ENCODE measurements around the gene CTU1.

The CTU1 gene

DNA sequence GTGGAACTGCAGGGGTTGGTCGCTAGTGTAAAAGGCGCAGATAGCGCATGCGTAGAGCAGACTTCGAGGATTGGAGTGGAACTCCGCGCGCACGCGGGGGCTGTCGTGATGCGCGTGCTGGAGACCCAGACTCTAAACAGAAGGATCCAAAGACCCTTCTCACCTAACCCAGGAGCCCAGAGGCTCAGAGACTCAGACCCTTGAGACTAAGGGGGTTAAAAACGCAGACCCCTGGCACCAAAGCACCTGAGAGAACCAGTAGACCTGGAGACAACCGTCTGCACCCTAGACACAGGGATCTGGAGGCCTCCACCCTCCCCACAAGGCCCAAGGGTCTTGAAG lies 567 bp upstream of the CTU1 start:
- no peak for DNase-seq (ENCODE audit: low read depth, low spot score)
- H3K27ac ChIP-seq: no peak overlapping the region

DNA sequence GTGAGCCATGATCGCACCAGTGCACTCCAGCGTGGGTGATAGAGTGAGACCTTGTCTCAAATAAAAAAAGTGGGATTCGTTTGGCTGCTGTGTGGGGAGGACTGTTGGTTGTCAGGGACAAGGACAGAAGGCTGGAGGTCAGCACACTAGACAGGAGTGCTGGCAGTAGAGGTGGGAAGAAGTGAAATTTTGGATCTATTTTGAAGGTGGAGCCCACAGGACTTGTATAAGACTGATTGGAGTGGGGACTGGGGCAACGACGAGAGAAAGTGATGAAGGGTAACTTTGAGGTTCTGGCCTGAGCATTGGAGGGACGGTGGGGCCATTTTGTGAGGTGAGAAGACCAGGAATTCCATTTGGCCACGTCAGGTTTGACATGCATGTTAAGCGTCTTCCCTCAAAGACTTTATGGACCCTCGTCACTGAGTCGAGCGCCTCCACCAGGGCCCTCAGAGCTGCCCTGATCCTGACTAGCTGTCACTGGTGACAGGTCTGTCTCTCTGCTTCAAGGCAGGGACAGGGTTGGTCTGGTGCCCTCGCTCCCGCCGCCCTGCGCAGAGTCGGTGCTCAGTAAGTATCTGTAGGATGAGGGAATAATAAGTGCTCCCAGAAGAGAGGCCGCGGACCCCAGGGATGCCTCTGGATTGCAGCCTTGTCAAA lies 673 bp downstream of the CTU1 start:
- peak overlapping the region; percentile 45 for H3K27ac ChIP-seq
- DNase-seq (ENCODE audit: low read depth, low spot score): no peak

DNA sequence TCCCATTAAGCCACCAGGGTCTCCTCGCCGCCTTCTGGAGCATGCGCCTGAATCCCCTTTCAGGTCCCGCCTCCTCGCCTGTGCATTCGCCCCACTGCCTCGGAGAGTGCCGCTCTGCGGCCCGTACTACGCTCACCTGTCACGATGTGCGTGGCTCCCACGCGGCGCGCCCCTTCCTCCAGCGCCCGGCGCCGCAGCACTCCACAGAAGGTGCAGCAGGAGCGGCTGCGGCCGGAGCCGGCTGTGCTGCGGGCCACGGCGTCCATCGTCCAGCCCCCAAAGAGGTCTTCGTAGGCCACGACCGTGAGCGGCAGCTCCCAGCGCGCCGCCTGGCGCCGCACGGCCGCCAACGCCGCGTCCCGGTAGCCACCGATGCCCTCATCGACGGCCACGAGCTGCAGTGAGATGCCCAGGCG lies 4.3 kb downstream of the CTU1 start:
- no peak overlapping the region for H3K27ac ChIP-seq
- no peak for DNase-seq (ENCODE audit: low read depth, low spot score)

DNA sequence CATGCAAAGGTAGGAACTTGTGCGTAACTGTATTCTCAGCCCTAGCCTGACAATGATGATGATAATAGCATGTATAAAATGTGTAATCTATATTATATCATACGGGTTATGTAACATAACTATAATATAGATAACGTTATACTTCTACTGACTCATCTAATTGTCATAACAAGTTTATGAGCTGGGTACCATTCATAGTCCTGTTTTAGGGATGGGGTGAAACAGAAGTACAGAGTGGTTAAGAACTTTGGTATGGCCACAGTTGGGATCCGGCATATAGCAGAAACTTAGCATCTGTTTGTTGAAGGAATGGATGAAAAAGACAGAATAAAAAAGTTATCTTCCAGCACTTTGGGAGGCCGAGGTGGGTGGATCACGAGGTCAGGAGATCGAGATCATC lies 5.2 kb downstream of the CTU1 start:
- no peak for DNase-seq (ENCODE audit: low read depth, low spot score)
- H3K27ac ChIP-seq: no peak overlapping the region

DNA sequence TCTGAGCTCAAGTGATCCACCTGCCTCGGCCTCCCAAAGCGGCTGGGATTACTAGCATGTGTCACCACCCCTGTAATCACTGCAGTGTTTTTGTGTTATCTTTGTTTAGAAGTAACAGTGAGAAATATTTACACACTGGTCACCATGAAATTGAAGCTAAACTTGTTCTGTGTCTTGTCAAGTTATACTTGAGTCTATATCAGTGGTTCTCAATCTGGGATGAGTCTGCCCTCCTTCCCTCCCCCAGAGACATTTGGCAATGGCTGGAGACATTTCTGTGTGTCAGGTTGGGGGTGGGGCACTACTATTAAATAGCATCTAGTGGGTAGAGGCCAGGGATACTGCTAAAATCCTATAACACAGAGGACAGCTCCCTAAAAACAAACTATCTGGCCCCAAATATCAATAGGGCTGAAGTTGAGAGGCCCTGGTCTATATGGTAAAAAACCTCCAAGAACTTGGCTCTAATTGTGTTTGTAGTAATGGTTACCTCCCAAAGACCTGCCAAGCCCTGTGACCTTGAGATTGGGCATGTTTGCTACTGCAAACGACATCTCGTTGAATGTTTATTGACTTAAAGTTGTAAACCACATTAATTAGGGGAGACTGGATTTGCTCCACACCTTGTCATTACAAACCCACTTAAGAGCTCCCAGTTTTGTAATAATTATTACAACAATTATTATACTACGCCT lies 6.9 kb downstream of the CTU1 start:
- no peak overlapping the region for H3K27ac ChIP-seq

DNA sequence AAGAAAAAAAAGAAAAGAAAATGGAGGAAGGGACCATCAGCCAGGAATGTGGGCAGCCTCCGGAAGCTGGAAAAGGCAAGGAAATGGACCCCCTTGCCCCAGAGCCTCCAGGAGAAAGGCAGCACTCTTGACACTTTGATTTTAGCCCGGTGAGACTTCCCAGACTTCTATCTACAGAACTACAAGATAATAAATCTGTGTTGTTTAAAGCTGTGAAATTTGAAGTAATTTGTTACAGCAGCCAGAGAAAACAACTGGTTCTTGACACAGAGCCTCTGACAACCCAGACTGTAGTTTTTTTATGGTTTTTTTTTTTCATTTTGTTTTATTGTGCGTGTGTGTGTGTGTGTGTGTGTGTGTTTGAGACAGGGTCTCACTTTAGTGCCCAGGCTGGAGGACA lies 7.6 kb downstream of the CTU1 start:
- H3K27ac ChIP-seq: no peak overlapping the region
- DNase-seq (ENCODE audit: low read depth, low spot score): no peak

More for the DNA sequence above, 6.9 kb downstream of the CTU1 start:
- no peak for DNase-seq (ENCODE audit: low read depth, low spot score)

DNA sequence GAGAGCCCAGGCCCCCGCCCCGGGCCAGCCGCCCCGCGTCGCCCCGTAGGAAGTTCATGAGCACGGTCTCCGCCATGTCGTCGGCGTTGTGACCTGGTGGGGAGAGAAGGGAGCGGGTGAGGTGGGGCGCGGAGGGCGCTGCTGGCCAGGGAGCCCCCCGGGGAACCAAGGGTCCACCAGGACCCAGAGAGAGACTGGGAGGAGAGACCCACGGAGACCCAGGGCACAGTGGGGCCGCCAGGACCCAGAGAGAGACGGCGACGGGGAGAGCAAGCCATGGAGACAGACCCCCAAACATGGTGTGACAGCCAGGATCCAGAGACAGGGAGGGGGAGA lies 9.2 kb downstream of the CTU1 start:
- DNase-seq (ENCODE audit: low read depth, low spot score): no peak
- no peak overlapping the region for H3K27ac ChIP-seq

DNA sequence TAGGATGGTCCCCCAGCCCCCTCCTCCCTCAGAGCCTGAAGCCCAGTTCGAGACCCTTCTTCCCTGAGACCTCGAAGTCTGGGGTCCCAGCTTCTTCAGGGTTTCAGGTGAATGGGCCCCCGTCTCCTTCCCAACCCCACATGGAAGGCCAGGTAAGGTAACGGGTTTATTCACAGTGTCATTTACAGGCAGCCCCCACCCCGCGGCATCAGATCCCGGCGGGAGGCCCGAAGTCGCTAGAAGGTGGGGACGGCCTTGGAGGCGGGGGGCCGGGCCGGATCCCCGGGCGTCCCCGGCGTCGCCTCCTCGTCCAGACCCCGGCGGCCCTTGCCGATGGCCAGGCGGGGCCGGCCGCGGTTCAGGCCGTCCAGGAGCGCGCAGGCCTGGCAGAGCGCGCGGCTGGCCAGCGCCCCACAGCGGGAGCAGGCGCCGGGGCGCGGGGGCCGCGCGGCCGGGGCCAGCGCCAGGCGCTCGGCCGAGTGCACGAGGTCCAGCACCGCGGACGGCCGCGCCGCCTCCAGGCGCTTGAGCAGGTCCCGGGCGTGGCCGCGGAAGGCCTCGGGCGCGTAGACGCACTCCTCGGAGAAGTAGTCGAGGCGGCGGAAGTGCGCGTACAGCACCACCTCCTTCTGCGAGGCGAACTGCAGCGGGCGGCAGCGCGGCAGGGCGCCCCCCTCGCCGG lies 9.7 kb downstream of the CTU1 start:
- DNase-seq (ENCODE audit: low read depth, low spot score): no peak
- H3K27ac ChIP-seq: no peak overlapping the region

DNA sequence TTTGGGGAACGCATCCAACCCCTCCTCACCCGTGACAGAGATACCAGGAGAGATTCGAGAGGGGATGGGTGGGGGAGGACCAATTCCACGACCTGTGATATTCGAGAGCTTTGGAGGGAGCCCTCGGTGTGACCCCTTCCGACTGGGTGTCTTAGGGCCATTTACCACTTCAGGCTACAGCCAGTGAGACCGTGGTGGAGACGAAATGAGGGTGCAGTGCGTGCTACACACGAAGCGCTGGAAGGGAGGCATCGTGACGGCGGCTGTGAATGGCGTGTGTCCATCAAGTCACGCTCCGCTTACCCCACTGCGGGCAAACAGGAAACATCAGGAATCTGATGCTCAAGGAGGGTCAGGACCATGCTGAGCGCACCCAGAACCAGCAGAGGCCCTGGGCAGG lies 10.4 kb downstream of the CTU1 start:
- no peak overlapping the region for H3K27ac ChIP-seq
- no peak for DNase-seq (ENCODE audit: low read depth, low spot score)

DNA sequence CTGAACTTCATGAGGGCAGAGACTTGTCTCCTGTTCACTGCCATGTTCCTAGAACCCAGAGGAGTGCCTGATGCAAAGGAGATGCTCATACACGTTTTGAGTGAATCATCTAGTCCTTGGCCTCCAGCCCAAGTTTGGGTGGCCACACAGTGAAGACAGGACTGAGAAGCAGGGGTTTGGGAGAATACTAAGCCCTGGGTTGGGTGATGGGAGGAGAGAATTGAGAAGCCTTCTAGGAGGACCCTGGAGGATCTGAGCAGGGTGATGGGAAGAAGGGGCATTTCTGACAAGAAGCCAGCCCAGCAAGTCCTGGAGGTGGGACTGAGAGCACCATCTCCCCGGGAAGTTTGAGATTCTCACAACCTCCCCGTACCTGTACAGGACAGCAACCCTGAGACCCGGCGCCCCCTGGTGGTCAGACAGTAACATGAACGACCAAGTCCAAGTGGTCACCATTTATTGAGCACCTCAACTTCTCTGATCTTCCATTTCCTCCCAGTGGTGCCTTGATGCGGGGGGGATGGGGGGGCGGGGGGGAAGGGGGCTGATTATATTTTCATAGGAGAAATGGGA lies 11.0 kb downstream of the CTU1 start:
- H3K27ac ChIP-seq: peak overlapping the region; percentile 68
- DNase-seq (ENCODE audit: low read depth, low spot score): peak; percentile 66

DNA sequence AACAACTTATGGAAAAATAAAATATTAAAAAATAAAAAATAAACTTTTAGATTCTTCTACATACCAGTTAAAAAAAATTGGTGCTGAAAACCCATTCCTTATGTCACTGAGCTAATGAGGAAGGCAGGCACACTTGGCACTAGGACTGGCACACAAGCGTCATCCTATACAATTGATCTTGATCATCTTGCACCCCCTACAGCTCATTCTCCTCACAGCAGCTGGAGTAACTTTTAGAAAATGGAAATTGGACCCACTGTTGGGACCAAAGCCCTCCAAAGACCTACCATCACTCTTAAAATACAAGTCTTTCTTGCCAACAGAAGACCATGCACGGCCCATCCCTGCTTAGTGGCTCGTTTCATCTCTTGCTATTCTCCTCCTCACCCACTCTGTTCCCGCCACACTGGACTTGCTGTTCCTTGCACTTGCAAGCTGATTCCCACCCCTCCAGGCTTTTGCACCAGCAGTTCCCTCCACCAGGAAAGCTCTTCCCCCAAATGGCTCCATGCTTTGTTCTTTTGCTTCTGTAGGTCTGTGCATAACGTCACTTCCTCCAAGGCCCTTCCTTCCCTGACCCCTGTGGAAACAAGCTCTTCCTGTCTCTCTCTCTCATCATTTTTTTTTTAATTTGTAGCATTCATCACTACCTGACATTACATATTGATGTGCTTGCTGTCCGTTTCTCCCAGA lies 11.6 kb downstream of the CTU1 start:
- peak overlapping the region; percentile 68 for H3K27ac ChIP-seq
- no peak for DNase-seq (ENCODE audit: low read depth, low spot score)

DNA sequence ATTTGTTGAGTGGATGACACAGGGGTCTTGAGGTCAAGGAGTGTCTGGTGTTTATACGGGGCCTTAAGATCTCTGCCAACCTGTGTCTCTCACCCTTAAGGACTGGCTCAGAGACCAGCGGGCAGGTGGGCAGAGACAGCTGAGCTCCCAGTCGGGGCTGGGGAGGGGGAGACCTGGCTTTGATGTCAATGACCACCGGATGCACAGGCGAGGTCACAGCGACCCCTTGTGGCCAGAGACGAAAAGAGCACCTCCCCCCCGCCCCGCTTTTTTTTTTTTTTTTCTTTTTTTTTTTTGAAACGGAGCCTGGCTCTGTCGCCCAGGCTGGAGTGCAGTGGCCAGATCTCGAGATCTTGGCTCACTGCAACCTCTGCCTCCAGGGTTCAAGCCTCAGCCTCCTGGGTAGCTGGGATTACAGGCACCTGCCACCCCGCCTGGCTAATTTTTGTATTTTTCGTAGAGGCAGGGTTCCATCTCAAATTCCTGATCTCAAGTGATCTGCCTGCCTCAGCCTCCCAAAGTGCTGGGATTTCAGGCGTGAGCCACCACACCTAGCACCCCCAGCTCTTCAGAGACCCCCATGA lies 13.4 kb downstream of the CTU1 start:
- no peak for DNase-seq (ENCODE audit: low read depth, low spot score)
- H3K27ac ChIP-seq: peak overlapping the region; percentile 81

DNA sequence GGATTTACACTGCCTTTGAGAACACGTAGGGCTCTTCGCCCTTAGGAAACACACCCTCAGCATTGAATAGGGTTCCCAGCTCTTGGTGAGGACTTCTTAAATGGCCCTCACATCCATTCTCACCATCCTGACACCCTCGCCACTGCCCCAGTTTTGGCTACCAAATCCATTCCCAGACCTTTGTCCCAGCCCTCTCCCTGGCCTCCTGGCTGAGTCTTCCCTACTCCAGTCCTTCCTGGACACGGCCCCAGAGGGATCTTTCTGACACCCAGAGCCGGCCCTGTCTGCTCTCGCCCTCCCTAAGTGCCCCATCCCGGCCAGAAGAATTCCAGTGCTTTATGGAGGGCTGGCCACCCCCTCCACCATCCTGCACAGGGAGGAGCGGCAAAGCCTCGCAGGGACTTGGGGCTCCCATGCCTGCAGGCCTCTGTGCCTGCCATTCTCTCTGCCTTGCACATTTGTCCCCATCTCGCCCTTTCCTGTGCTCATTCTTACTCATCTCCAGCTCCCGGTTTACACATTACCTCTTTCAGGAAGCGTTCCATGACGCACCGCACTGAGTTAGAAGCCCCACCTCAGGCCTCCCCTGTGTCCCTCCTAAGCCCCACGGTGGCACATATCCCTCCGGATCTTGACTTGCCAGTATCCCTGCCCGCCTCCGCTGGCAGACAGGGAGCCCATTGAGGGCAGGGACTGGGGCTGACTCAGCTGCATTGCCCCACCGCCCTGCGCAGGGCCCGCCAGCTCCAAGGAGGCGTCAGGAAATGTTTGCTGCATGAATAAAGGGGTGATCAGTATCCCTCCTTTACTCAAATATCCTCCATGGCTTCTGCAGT lies 14.5 kb downstream of the CTU1 start:
- H3K27ac ChIP-seq: peak overlapping the region; percentile 81
- peak; percentile 33 for DNase-seq (ENCODE audit: low read depth, low spot score)

DNA sequence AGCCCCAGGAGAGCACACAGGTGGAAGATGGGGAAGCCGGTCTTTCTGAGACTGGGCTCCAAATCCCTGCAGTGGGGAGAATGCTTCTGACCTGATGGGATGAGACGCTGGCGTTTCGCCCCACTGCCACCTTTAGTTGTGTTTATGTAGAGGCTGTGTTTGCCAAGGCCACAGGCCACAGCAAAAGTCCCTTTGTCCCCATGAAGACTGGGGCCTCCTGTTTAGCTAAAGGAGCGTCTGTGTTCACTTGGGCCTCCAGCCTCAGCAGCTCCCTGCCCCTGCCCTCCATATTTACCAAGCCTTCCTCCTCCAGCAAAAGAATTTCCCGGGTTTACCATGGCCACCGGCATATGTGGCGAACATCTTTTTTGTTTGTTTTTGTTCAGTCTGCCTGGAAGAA lies 15.1 kb downstream of the CTU1 start:
- DNase-seq (ENCODE audit: low read depth, low spot score): no peak
- H3K27ac ChIP-seq: peak overlapping the region; percentile 81

DNA sequence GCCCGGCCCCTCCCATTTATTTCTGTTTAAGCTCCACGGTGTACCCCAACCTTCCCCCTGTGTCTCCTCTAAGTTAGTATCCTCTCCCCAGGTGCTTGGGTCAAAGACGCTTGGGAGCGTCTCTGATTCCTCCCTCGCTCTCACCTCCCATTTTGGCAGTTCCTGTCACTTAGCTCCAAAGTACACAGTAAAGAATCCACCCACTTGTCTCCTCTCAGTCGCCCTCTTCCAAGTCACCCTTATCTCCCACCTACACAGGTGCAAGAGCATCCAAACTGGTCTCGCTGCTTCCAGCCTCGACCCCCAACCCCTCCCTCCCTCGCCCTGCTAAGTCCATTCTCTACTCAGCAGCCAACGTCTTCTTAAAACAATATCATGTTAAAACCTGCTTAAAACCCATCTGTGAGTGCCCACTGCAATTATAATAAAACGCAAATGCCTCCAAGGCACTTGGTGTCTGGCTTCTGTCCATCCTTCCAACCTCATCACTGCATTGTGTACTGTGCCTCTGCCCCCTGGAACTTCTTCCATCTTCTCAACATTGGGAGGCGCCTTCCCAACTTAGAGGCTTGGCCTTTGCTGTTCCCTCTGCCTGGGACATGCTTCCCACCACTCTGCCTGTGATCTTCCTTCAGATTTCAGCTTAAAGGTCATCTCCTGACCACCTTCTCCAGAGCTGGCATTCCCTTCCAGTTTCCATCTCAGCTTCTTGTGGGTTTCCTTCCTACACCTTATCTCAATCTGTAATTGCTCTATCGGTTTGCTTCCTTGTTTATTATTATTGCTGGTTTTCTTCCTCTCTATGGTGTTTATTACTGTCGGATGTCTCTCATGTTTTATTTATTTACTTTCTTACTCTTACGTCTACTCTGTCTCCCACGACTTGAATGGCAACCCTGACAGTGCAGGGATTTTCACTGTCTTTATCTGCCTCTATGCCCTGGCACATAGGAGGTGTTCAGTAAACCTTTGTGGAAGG lies 16.0 kb downstream of the CTU1 start:
- DNase-seq (ENCODE audit: low read depth, low spot score): no peak
- peak overlapping the region; percentile 81 for H3K27ac ChIP-seq

DNA sequence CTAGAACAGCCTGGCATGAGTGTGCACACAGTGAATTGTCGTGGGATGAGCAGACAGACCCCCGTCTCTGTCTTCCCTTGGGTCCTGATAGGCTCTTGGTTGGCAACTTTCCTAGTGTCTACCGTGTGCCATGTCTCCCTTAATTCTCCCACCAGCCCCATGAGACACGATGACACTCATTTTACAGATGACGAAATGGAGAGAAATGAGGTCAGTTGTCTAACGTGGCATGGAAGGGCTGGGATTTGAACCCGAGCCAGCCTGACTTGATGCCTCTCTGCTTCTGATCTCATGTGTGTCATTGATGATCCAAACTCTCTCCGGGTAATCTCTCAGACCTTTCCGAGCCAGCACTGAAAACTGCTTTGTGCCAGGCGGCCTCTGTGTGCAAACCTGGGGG lies 17.1 kb downstream of the CTU1 start:
- DNase-seq (ENCODE audit: low read depth, low spot score): no peak
- H3K27ac ChIP-seq: no peak overlapping the region

DNA sequence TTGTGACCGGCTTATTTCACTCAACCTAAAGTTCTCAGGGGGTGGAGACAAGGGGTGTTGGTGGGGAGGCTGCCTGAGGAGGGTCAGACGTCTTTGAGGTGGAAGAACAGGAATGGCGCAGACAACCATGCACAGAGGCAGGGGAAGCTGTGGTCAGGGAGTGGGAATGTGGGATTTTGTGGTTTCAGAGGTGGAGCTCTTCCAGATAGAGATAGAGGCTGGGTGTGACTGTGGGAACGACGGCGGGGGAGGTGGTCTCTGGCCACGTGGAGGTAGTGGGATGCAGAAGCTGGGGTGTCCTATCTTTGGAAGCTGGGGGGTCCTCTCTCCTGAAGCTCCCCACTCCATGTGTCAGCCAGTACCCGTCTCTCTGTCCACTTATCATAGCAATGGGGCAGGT lies 17.7 kb downstream of the CTU1 start:
- H3K27ac ChIP-seq: no peak overlapping the region
- no peak for DNase-seq (ENCODE audit: low read depth, low spot score)

DNA sequence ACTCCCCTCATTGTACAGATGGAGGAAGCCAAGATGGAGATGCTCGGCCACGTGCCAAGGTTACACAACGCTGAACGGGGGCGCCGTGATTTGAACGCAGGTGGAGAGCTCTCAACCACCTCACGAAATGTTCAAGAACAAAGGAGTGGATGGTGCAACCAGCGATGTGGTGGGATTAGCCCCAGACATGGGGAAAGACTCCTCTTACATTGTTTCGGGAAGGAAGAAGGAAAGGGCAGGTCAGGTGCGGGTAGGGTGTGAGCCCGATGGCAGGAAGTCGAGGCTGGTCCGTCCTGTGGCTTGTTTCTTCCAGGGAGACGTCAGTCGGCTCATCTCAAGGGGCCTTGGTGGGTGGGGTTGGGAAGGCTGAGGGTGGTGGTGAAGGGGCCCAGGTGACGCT lies 18.4 kb downstream of the CTU1 start:
- DNase-seq (ENCODE audit: low read depth, low spot score): no peak
- no peak overlapping the region for H3K27ac ChIP-seq
